Endothelial cell (in vitro differentiated cells): ENCODE measurements around the gene SLTM. TPM values are rescaled to one million over a fixed set of nuclear protein-coding genes. Genes with fewer than 3 reads are reported as not detected.

Experiments used
- DNase-seq: peaks from one replicate; pipeline ENCODE4 v3.0.0; 2021; ENCODE audit warnings: low spot score
- H3K27ac Mint-ChIP-seq: one replicate; pipeline ENCODE4 v1.8.0; 2021; ENCODE audit warnings: mixed read lengths, inconsistent platforms; ENCODE audit not compliant: unreplicated experiment
- H3K27me3 Mint-ChIP-seq: one replicate; pipeline ENCODE4 v1.8.0; 2021; ENCODE audit warnings: mild to moderate bottlenecking, moderate library complexity, mixed read lengths, inconsistent platforms; ENCODE audit not compliant: unreplicated experiment
- H3K36me3 Mint-ChIP-seq: one replicate; pipeline ENCODE4 v1.8.0; 2021; ENCODE audit warnings: mild to moderate bottlenecking, low read depth, mixed read lengths, inconsistent platforms; ENCODE audit not compliant: unreplicated experiment
- H3K4me1 Mint-ChIP-seq: one replicate; pipeline ENCODE4 v1.8.0; 2021; ENCODE audit warnings: mild to moderate bottlenecking, mixed read lengths, inconsistent platforms; ENCODE audit not compliant: unreplicated experiment
- H3K4me3 Mint-ChIP-seq: one replicate; pipeline ENCODE4 v1.8.0; 2021; ENCODE audit warnings: mild to moderate bottlenecking, mixed read lengths, inconsistent platforms; ENCODE audit not compliant: unreplicated experiment
- H3K9me3 Mint-ChIP-seq: one replicate; pipeline ENCODE4 v1.8.0; 2021; ENCODE audit warnings: mixed read lengths, inconsistent platforms; ENCODE audit not compliant: unreplicated experiment
- CTCF ChIP-seq: fragments of 200-600 bp; sonication (generic); IDR thresholded peaks from one replicate; pipeline ENCODE4 v1.5.0; 2021; ENCODE audit warnings: antibody characterized with exemption; ENCODE audit not compliant: unreplicated experiment
- total RNA-seq: library from RNA; stranded (reverse); fragmentation: NEBNext Ultra II Directional; extraction: Animal tissue kit (Norgen Biotek cat#: 25700); gene quantifications from one replicate; pipeline ENCODE4 v1.2.1, GENCODE V29; 2021; ENCODE audit not compliant: unreplicated experiment

SLTM gene
- total RNA-seq, 1 donor from 2014 or later, result 71.9 TPM

DNA sequence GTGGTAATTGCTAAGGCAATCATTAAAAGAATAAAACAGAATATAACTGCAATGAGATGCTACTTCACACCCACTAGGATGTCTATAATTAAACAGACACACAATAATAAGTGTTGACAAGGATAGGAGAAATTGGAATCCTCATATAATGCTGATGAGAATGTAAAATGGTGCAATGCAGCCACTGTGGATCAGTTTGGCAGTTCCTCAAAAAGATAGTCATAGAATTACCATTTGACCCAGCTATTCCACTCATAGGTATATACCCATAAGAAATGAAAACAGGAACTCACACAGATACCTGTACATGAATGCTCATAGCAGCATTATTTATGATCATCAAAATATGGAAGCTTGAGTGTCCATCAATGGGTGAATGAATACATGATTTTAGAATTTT, 44.4 kb upstream of the SLTM start:
- Mint-ChIP-seq H3K9me3 (no peaks in the 10 kb centered on the region), H3K27me3 (no peaks in the 10 kb centered on the region), H3K4me1 (no peaks in the 10 kb centered on the region), H3K36me3 (no peaks in the 10 kb centered on the region), H3K4me3 (no peak overlapping the region), H3K27ac (no peak overlapping the region)
- no peak for DNase-seq
- no peak for TF ChIP-seq CTCF

DNA sequence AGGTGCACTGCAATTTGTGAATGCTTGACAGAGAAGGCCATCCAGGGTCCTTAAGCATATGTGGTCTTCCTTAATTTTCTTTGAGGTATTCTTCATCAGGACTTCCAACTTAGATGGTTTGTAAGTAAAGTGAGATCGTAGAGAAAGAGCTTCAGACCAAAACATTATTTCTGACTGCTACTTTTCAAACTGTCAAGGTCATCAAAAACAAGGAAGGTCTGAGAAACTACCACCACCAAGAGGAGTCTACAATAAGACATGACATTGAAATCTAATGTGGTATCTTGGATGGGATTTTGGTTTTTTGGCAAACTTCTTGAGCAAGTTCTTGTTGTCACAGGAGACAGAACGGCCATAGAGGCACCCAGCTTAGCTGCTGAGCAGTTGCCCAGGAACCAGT, 34.0 kb upstream of the SLTM start:
- Mint-ChIP-seq H3K9me3 (no peaks in the 10 kb centered on the region), H3K27ac (no peak overlapping the region), H3K4me1 (no peaks in the 10 kb centered on the region), H3K4me3 (no peak overlapping the region), H3K36me3 (no peaks in the 10 kb centered on the region), H3K27me3 (no peaks in the 10 kb centered on the region)
- no peak for DNase-seq
- TF ChIP-seq CTCF, result no peak

DNA sequence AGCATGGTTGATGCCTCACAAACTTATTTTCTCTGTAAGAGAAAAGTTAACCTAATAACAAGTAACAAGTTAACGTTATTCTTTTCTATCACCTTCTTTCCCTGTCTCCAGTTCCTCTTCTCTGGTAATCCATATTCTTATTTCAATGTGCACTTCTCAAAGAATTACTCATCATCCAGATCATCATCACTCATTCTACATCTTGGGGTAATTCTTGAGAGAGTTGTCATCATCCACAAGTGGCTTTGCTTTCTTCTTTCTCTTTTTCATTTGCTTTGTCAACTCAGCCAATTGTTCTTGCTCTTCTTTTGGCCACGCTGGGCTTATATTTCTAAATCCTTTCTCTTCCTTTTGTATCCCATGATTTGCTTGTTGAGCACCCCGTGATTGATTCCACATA, 33.2 kb upstream of the SLTM start:
- Mint-ChIP-seq H3K27ac (no peak overlapping the region), H3K27me3 (no peaks in the 10 kb centered on the region), H3K9me3 (no peaks in the 10 kb centered on the region), H3K36me3 (no peaks in the 10 kb centered on the region), H3K4me1 (no peaks in the 10 kb centered on the region), H3K4me3 (no peak overlapping the region)
- no peak for DNase-seq
- no peak for TF ChIP-seq CTCF

DNA sequence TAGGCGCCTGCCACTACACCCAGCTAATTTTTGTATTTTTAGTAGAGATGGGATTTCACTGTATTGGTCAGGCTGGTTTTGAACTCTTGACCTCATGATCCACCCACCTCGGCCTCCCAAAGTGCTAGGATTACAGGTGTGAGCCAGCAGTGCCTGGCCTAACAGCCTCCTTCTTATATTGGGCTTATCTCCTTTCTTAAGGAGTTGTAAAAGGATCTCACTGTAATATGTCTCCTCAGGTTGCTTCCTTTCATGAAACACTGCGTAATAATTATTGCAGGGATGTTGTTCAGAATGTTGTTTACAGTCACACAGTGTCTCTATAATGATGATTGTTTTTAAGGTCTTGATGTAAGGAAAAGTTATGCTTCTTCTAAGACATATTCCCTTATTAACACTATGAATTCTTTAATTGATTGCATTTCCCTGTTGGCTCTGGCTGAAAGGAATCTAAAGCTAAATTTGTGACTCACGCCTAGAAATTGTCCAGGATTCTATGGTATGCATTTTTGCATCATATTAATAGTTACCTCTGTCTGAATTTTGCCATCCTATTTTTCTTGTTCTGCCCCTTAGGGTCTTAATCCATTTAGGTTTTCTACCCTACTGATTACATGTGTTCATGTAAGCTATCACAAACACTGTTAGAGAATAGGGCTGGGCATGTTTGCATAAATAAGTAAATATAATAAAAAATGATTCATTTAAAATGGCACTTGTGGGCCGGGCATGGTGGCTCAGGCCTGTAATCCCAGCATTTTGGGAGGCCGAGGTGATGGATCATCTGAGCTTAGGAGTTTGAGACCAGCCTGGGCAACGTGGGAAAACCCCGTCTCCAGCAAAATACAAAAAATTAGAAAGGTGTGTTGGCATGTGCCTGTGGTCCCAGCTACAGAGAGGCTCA, 29.4 kb upstream of the SLTM start:
- no peaks in the 10 kb centered on the region for H3K4me1 Mint-ChIP-seq
- no peaks in the 10 kb centered on the region for H3K9me3 Mint-ChIP-seq
- no peak for DNase-seq
- H3K4me3 Mint-ChIP-seq, result no peak overlapping the region
- H3K36me3 Mint-ChIP-seq, result no peaks in the 10 kb centered on the region
- TF ChIP-seq CTCF, result no peak
- no peak overlapping the region for H3K27ac Mint-ChIP-seq
- H3K27me3 Mint-ChIP-seq, result no peaks in the 10 kb centered on the region

GRCh38 chr15:58962136-58962535, 28.7 kb upstream of the SLTM start:
- Mint-ChIP-seq H3K4me1 (no peaks in the 10 kb centered on the region), H3K27ac (no peak overlapping the region), H3K36me3 (no peaks in the 10 kb centered on the region), H3K4me3 (no peak overlapping the region), H3K27me3 (no peaks in the 10 kb centered on the region), H3K9me3 (no peaks in the 10 kb centered on the region)
- DNase-seq, result no peak
- no peak for TF ChIP-seq CTCF
